Mesenchymal stem cell (in vitro differentiated cells and primary cell): ENCODE data around the gene MAPK12.

Source experiments
- DNase-seq: peaks from one replicate; pipeline ENCODE4 v3.0.0-alpha.2; 2013
- H2AFZ ChIP-seq: one replicate; pipeline ENCODE4 v1.6.1; 2013; ENCODE audit warnings: low read depth, mild to moderate bottlenecking, control low read depth, inconsistent platforms, low read length, moderate library complexity
- H2AK5ac ChIP-seq: 2 replicates; pipeline ENCODE4 v1.6.1; 2013; ENCODE audit warnings: low read length, moderate library complexity, mild to moderate bottlenecking, inconsistent platforms; ENCODE audit not compliant: severe bottlenecking
- H2BK120ac ChIP-seq: one replicate; pipeline ENCODE4 v1.6.1; 2013; ENCODE audit warnings: low read depth, mild to moderate bottlenecking, inconsistent platforms, low read length, moderate library complexity
- H2BK12ac ChIP-seq, 2 experiments: one replicate each; pipeline ENCODE4 v1.6.1; 2013; ENCODE audit warnings: inconsistent platforms in 2 of 2, low read length in 2 of 2, mild to moderate bottlenecking in 2 of 2, moderate library complexity in 2 of 2, control low read depth in 1 of 2
- H2BK15ac ChIP-seq: one replicate; pipeline ENCODE4 v1.6.1; 2013; ENCODE audit warnings: mild to moderate bottlenecking, low read depth, inconsistent platforms; ENCODE audit not compliant: poor library complexity, severe bottlenecking
- H2BK5ac ChIP-seq: 2 replicates; pipeline ENCODE4 v1.6.1; 2013; ENCODE audit warnings: low read depth, mild to moderate bottlenecking, low read length, control low read depth, inconsistent platforms; ENCODE audit not compliant: poor library complexity, severe bottlenecking
- H3K14ac ChIP-seq, 2 experiments: one replicate each; pipeline ENCODE4 v1.6.1; 2013; ENCODE audit warnings: inconsistent platforms in 2 of 2, low read length in 2 of 2, control low read depth in 1 of 2, mild to moderate bottlenecking in 1 of 2, moderate library complexity in 1 of 2
- H3K18ac ChIP-seq, 2 experiments: one replicate each; pipeline ENCODE4 v1.6.1; 2013; ENCODE audit warnings: inconsistent platforms in 2 of 2, low read length in 2 of 2, control low read depth in 1 of 2, low read depth in 1 of 2, mild to moderate bottlenecking in 1 of 2
- H3K23ac ChIP-seq, 2 experiments: one replicate each; pipeline ENCODE4 v1.6.1; 2013; ENCODE audit warnings: inconsistent platforms in 2 of 2, low read length in 2 of 2, mild to moderate bottlenecking in 2 of 2, moderate library complexity in 2 of 2, control low read depth in 1 of 2
- H3K27ac ChIP-seq: 2 replicates; pipeline ENCODE4 v1.5.1; 2013; ENCODE audit warnings: mild to moderate bottlenecking, moderate library complexity, low read length, control low read depth, inconsistent platforms; ENCODE audit not compliant: poor library complexity, severe bottlenecking
- H3K27me3 ChIP-seq, 2 experiments: 2 replicates each; pipeline versions ENCODE4 v1.6.1 to v1.7.0; 2013; ENCODE audit warnings: low read length in 2 of 2, mild to moderate bottlenecking in 2 of 2, moderate library complexity in 2 of 2, control low read depth in 1 of 2, inconsistent platforms in 1 of 2; ENCODE audit not compliant: control insufficient read depth in 1 of 2, insufficient read depth in 1 of 2
- H3K36me3 ChIP-seq, 2 experiments: 2 replicates each; pipeline versions ENCODE4 v1.6.1 to v1.7.0; 2013; ENCODE audit warnings: low read length in 2 of 2, control low read depth in 1 of 2, inconsistent platforms in 1 of 2, low read depth in 1 of 2, mild to moderate bottlenecking in 1 of 2; ENCODE audit not compliant: insufficient read depth in 2 of 2, control insufficient read depth in 1 of 2
- H3K4ac ChIP-seq, 2 experiments: one replicate each; pipeline ENCODE4 v1.6.1; 2013; ENCODE audit warnings: inconsistent platforms in 2 of 2, low read length in 2 of 2, mild to moderate bottlenecking in 2 of 2, moderate library complexity in 2 of 2, control low read depth in 1 of 2, low read depth in 1 of 2
- H3K4me1 ChIP-seq: 2 replicates; pipeline ENCODE4 v1.6.1; 2013; ENCODE audit warnings: low read depth, low read length, control low read depth; ENCODE audit not compliant: control insufficient read depth, insufficient read depth
- H3K4me2 ChIP-seq: 2 replicates; pipeline ENCODE4 v1.6.1; 2013; ENCODE audit warnings: low read length, mild to moderate bottlenecking, inconsistent platforms; ENCODE audit not compliant: poor library complexity, severe bottlenecking
- H3K4me3 ChIP-seq, 2 experiments: 2 replicates each; pipeline versions ENCODE4 v1.5.1 to v1.7.0; 2013; ENCODE audit warnings: low read length in 2 of 2, mild to moderate bottlenecking in 2 of 2, control low read depth in 1 of 2, low read depth in 1 of 2; ENCODE audit not compliant: insufficient read depth in 1 of 2
- H3K79me1 ChIP-seq: replicated peaks from 2 replicates; pipeline ENCODE4 v1.6.1; 2013; ENCODE audit warnings: mild to moderate bottlenecking, control low read depth, low read length, inconsistent platforms; ENCODE audit not compliant: poor library complexity, severe bottlenecking
- H3K9ac ChIP-seq: 2 replicates; pipeline ENCODE4 v1.7.0; 2013; ENCODE audit warnings: mild to moderate bottlenecking, low read length, moderate library complexity
- H3K9me3 ChIP-seq: 2 replicates; pipeline ENCODE4 v1.7.0; 2013; ENCODE audit warnings: mild to moderate bottlenecking, low read length; ENCODE audit not compliant: control insufficient read depth
- H4K8ac ChIP-seq: one replicate; pipeline ENCODE4 v1.6.1; 2013; ENCODE audit warnings: inconsistent platforms, mild to moderate bottlenecking, low read length, moderate library complexity
- H4K91ac ChIP-seq: one replicate; pipeline ENCODE4 v1.6.1; 2013; ENCODE audit warnings: mild to moderate bottlenecking, low read length, inconsistent platforms
- WGBS: methylation state at CpG from one replicate; pipeline ENCODE4 v1.1.7; 2013; ENCODE audit warnings: mixed read lengths; 5-methylcytosine and 5-hydroxymethylcytosine counted together

MAPK12 gene

DNA sequence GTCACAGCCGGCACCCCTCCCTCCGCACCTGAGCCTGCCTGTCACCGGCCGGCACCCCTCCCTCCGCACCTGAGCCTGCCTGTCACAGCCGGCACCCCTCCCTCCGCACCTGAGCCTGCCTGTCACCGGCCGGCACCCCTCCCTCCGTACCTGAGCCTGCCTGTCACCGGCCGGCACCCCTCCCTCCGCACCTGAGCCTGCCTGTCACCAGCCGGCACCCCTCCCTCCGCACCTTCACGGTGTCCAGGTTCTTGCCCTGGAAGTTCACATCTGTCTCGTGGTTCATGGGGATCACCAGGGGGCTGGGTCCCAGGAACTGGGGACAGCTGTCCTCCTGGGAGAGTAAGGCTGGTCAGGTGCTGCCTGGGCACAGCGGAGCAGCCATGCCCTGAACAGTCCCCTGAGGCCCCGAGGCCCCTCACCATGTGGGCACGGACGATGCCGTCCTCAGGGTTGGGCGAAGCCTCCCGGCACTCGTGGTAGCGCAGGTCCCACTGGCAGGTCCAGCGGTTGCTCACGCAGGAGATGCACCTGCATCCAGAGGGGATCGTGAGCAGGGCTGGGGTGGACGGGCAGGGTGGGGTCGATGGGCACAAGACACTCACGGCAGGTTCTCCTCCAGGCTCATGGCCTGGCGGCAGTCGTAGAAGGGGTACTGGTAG is 24.2 kb upstream of the MAPK12 start:
- no peak overlapping the region for H3K4me2 ChIP-seq
- no peak overlapping the region for H2BK5ac ChIP-seq
- H3K14ac ChIP-seq: no peak overlapping the region
- H3K36me3 ChIP-seq: peaks cover 75 to 97% of the 10 kb centered on the region in 2 experiments
- no peak overlapping the region for H2AFZ ChIP-seq
- no peak overlapping the region for H3K18ac ChIP-seq
- H3K9me3 ChIP-seq: no peaks in the 10 kb centered on the region
- H3K27ac ChIP-seq: no peak overlapping the region
- H3K4me3 ChIP-seq: no peak overlapping the region
- 96% methylated on average over 30 of the region's 34 CpGs for WGBS
- H2BK12ac ChIP-seq: no peak overlapping the region
- peaks cover 47% of the 10 kb centered on the region for H3K4me1 ChIP-seq
- no peak overlapping the region for H2BK120ac ChIP-seq
- DNase-seq: no peak
- H3K27me3 ChIP-seq: no peaks in the 10 kb centered on the region
- no peak overlapping the region for H4K8ac ChIP-seq
- H2BK15ac ChIP-seq: no peak overlapping the region
- H2AK5ac ChIP-seq: no peak overlapping the region
- H3K9ac ChIP-seq: no peak overlapping the region
- no peak overlapping the region for H3K4ac ChIP-seq
- no peak overlapping the region for H4K91ac ChIP-seq
- peaks cover 28% of the 10 kb centered on the region for H3K79me1 ChIP-seq
- no peak overlapping the region for H3K23ac ChIP-seq

- peaks cover 74 to 97% of the 10 kb centered on the region in 2 experiments for H3K36me3 ChIP-seq
- H2BK15ac ChIP-seq: no peak overlapping the region
- H2BK12ac ChIP-seq: no peak overlapping the region
- no peak overlapping the region for H2BK120ac ChIP-seq
- H3K23ac ChIP-seq: no peak overlapping the region
- H2BK5ac ChIP-seq: no peak overlapping the region
- WGBS: 89% methylated on average over 13 of the region's 13 CpGs
- H3K18ac ChIP-seq: peak overlapping the region in 1 of 2 experiments; percentile 18
- no peak overlapping the region for H3K27ac ChIP-seq
- no peak overlapping the region for H2AK5ac ChIP-seq
- peaks cover 34% of the 10 kb centered on the region for H3K79me1 ChIP-seq
- no peaks in the 10 kb centered on the region for H3K27me3 ChIP-seq
- H2AFZ ChIP-seq: no peak overlapping the region
- no peak for DNase-seq
- H4K91ac ChIP-seq: no peak overlapping the region
- H3K4ac ChIP-seq: no peak overlapping the region
- peaks cover 42% of the 10 kb centered on the region for H3K4me1 ChIP-seq
- no peak overlapping the region for H3K4me2 ChIP-seq
- no peak overlapping the region for H3K4me3 ChIP-seq
- no peak overlapping the region for H3K14ac ChIP-seq
- H4K8ac ChIP-seq: no peak overlapping the region
- H3K9ac ChIP-seq: no peak overlapping the region
- H3K9me3 ChIP-seq: no peaks in the 10 kb centered on the region
Observed at GRCh38 chr22:50284479-50284878, 23.0 kb upstream of the MAPK12 start.

DNA sequence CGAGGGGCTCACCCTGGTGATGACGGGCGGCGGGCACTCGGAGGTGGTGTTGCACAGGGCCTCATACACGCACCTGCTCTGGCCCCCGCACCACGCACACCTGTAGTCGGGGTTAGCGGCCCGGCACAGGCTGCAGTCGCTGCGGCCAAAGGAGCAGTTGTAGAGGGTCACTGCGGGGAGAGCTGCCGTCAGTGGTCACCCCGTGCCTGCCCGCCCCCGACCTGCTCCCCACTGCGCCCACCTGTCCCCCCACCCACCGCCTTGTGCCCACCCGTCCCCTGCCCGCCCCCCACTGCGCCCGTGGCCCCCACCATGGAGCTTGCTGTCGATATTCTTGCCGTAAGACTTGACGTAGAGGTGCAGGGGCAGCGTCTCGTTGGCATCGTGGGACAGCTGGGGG is 22.3 kb upstream of the MAPK12 start:
- Histone ChIP-seq H3K9me3 (no peaks in the 10 kb centered on the region), H3K4me3 (no peak overlapping the region), H4K91ac (no peak overlapping the region), H3K27me3 (no peaks in the 10 kb centered on the region), H3K23ac (no peak overlapping the region), H3K4me2 (no peak overlapping the region), H3K27ac (no peak overlapping the region), H3K18ac (no peak overlapping the region), H3K36me3 (peaks cover 74 to 97% of the 10 kb centered on the region in 2 experiments), H2BK12ac (no peak overlapping the region), H2AFZ (no peak overlapping the region), H3K14ac (no peak overlapping the region), H2BK5ac (no peak overlapping the region), H4K8ac (no peak overlapping the region), H2AK5ac (no peak overlapping the region), H3K9ac (no peak overlapping the region), H2BK15ac (no peak overlapping the region), H3K4me1 (peaks cover 38% of the 10 kb centered on the region), H3K79me1 (peaks cover 37% of the 10 kb centered on the region), H3K4ac (no peak overlapping the region), H2BK120ac (no peak overlapping the region)
- no peak for DNase-seq
- 95% methylated on average over 28 of the region's 30 CpGs for WGBS

GRCh38 chr22:50282361-50283155 is 21.1 kb upstream of the MAPK12 start:
- Histone ChIP-seq H3K4me1 (peaks cover 37% of the 10 kb centered on the region), H3K79me1 (peaks cover 37% of the 10 kb centered on the region), H3K4me2 (peak overlapping the region; percentile 9), H2BK120ac (no peak overlapping the region), H3K4me3 (no peak overlapping the region), H3K9ac (no peak overlapping the region), H2BK15ac (peak overlapping the region; percentile 56), H3K9me3 (no peaks in the 10 kb centered on the region), H3K27ac (peak overlapping the region; percentile 55), H2AFZ (no peak overlapping the region), H3K18ac (peak overlapping the region; percentile 9 to 70), H2BK5ac (peak overlapping the region; percentile 47), H3K14ac (no peak overlapping the region), H3K36me3 (peaks cover 75 to 97% of the 10 kb centered on the region in 2 experiments), H3K27me3 (no peaks in the 10 kb centered on the region), H2AK5ac (peak overlapping the region; percentile 7), H4K91ac (peak overlapping the region; percentile 13), H4K8ac (peak overlapping the region; percentile 22), H2BK12ac (no peak overlapping the region), H3K4ac (peak overlapping the region in 1 of 2 experiments; percentile 2), H3K23ac (no peak overlapping the region)
- WGBS: 83% methylated on average over 40 of the region's 45 CpGs
- peak; percentile 80 for DNase-seq
